HepG2 (cell line): ENCODE measurements around the gene NADK2. TPM values are rescaled to one million over a fixed set of nuclear protein-coding genes. Genes with fewer than 3 reads are reported as not detected.

Experiments
- ATAC-seq: fragments of 200-7000 bp; cut with Tn5 transposase; 3 replicates; pipeline ENCODE4 v1.9.1; 2020; ENCODE audit warnings: mild to moderate bottlenecking, moderate library complexity
- BruUV-seq: library from RNA; stranded (reverse); fragments of 400-500 nt; replicated peaks from 2 replicates; lab custom pipeline; 2021; lab: Mats Ljungman, UMichigan
- CTCF ChIA-PET: fragments of 300-600 bp; formaldehyde crosslinking; extraction: SDS; loops from one replicate; lab custom pipeline; 2021; ENCODE audit warnings: low total read pairs, inconsistent platforms, low intra/inter-chr PET ratio; lab: Yijun Ruan, JAX
- POLR2A ChIA-PET: fragments of 350-600 bp; sonication (Branson Sonifier 250); formaldehyde crosslinking; loops from one replicate; lab custom pipeline; 2020; ENCODE audit warnings: antibody characterized with exemption, inconsistent platforms; lab: Yijun Ruan, JAX
- DNase-seq: peaks from one replicate; pipeline ENCODE4 v3.0.0-alpha.2; 2015; ENCODE audit warnings: low spot score
- FAIRE-seq: peaks from 3 replicates; lab custom pipeline; 2011; peaks lifted over from hg19 to GRCh38; lab: Jason Lieb, UNC
- H2AFZ ChIP-seq: one replicate; pipeline ENCODE4 v1.6.1; 2011; ENCODE audit warnings: low read length, inconsistent platforms
- H3K27ac ChIP-seq: fragments of 300-600 bp; 3 replicates; pipeline ENCODE4 v1.8.0; 2011; ENCODE audit warnings: mixed run types, mild to moderate bottlenecking, mixed read lengths, low read length, inconsistent platforms; ENCODE audit not compliant: insufficient read depth; ENCODE audit errors: extremely low read length
- H3K27me3 ChIP-seq, 2 experiments: fragments of 200-600 bp in 1 of 2; 2 replicates in 1 of 2; 3 replicates in 1 of 2; pipeline versions ENCODE4 v1.6.0 to v1.8.0; 2011; ENCODE audit warnings: low read length in 2 of 2, mild to moderate bottlenecking in 2 of 2, moderate library complexity in 2 of 2, inconsistent platforms in 1 of 2; ENCODE audit not compliant: insufficient read depth in 2 of 2, control insufficient read depth in 1 of 2
- H3K36me3 ChIP-seq, 2 experiments: fragments of 200-600 bp in 1 of 2; replicated peaks in 1 of 2; 2 replicates in 1 of 2; 3 replicates in 1 of 2; pipeline versions ENCODE4 v1.5.1 to v1.8.0; 2011; ENCODE audit warnings: low read length in 2 of 2, inconsistent platforms in 1 of 2; ENCODE audit not compliant: insufficient read depth in 2 of 2, control insufficient read depth in 1 of 2
- H3K4me1 ChIP-seq: 2 replicates; pipeline ENCODE4 v1.5.1; 2012; ENCODE audit warnings: low read length, inconsistent platforms; ENCODE audit not compliant: insufficient read depth
- H3K4me2 ChIP-seq: 2 replicates; pipeline ENCODE4 v1.6.0; 2011; ENCODE audit warnings: low read depth, low read length, inconsistent platforms
- H3K4me3 ChIP-seq, 3 experiments: fragments of 200-600 bp in 1 of 3; sonication (generic), shearing (Covaris generic) in 1 of 3; replicated peaks in 1 of 3; 2 replicates each; pipeline ENCODE4 v1.5.1; 2011 to 2016; ENCODE audit warnings: low read length in 3 of 3, inconsistent platforms in 2 of 3, low read depth in 2 of 3, mild to moderate bottlenecking in 2 of 3, control low read depth in 1 of 3, mixed read lengths in 1 of 3; ENCODE audit not compliant: insufficient read depth in 1 of 3
- H3K79me2 ChIP-seq: one replicate; pipeline ENCODE4 v1.6.1; 2011; ENCODE audit warnings: low read length, inconsistent platforms; ENCODE audit not compliant: insufficient read depth
- H3K9ac ChIP-seq: 2 replicates; pipeline ENCODE4 v1.6.0; 2011; ENCODE audit warnings: mild to moderate bottlenecking, low read depth, low read length, inconsistent platforms; ENCODE audit not compliant: insufficient read depth
- H3K9me3 ChIP-seq: 2 replicates; pipeline ENCODE4 v1.5.1; 2012; ENCODE audit warnings: mild to moderate bottlenecking, low read length
- H4K20me1 ChIP-seq: 2 replicates; pipeline ENCODE4 v1.6.0; 2011; ENCODE audit warnings: inconsistent platforms, mild to moderate bottlenecking, low read length, moderate library complexity; ENCODE audit not compliant: insufficient read depth
- ETV6 ChIP-seq: sonication (generic); formaldehyde crosslinking; conservative IDR thresholded peaks from 2 replicates; pipeline ENCODE4 v1.4.0; 2020; ENCODE audit warnings: missing genetic modification reagents
- GATAD1 ChIP-seq: IDR thresholded peaks from 2 replicates; pipeline ENCODE4 v1.6.1; 2016; ENCODE audit warnings: missing genetic modification reagents, missing compliant biosample characterization
- HMG20A ChIP-seq: IDR thresholded peaks from 2 replicates; pipeline ENCODE4 v1.6.1; 2016; ENCODE audit warnings: borderline replicate concordance
- NR0B2 ChIP-seq: sonication (generic); formaldehyde crosslinking; IDR thresholded peaks from 2 replicates; pipeline ENCODE4 v1.4.0; 2020; ENCODE audit warnings: mild to moderate bottlenecking, missing genetic modification reagents
- PRDM10 ChIP-seq: sonication (generic); formaldehyde crosslinking; IDR thresholded peaks from 2 replicates; pipeline ENCODE4 v1.4.0; 2020; ENCODE audit warnings: low read depth, missing genetic modification reagents
- ZFP36L2 ChIP-seq: sonication (generic); formaldehyde crosslinking; IDR thresholded peaks from 2 replicates; pipeline ENCODE4 v1.4.0; 2020; ENCODE audit warnings: missing genetic modification reagents
- ZNF496 ChIP-seq: sonication (generic); formaldehyde crosslinking; IDR thresholded peaks from 2 replicates; pipeline ENCODE4 v1.8.1; 2023; ENCODE audit warnings: mild to moderate bottlenecking, moderate library complexity, missing genetic modification reagents; ENCODE audit not compliant: insufficient replicate concordance
- ZNF546 ChIP-seq: sonication (generic); formaldehyde crosslinking; conservative IDR thresholded peaks from 2 replicates; pipeline ENCODE4 v1.8.1; 2023; ENCODE audit warnings: mild to moderate bottlenecking, missing genetic modification reagents
- ZNF737 ChIP-seq: sonication (generic); formaldehyde crosslinking; IDR thresholded peaks from 2 replicates; pipeline ENCODE4 v1.5.0; 2020; ENCODE audit warnings: missing genetic modification reagents, mild to moderate bottlenecking, borderline replicate concordance
- WGBS: methylation state at CpG from one replicate; pipeline ENCODE4 v1.1.6; 2017; ENCODE audit warnings: low lambda C conversion rate; 5-methylcytosine and 5-hydroxymethylcytosine counted together
- in situ Hi-C: cut with HindIII; loops from 2 replicates; pipeline ENCODE4 v1.10.0; 2017; ENCODE audit warnings: low pct_unique_long_range_greater_than_20kb; ENCODE audit not compliant: extremely low pct_ligation_motif_present
- intact Hi-C: fragments of 100-400 bp; cut with micrococcal nuclease; formaldehyde crosslinking; loops from one replicate; pipeline ENCODE4 v1.10.0; 2022; ENCODE audit not compliant: unreplicated experiment
- polyA plus RNA-seq, 8 experiments: library from polyadenylated mRNA; depleted of rRNA in 3 of 8; stranded (reverse) in 7 of 8; unstranded in 1 of 8; fragments of >200 nt; fragmentation: Illumina TruSeq in 4 of 8; extraction: Trizol in 4 of 8; gene quantifications; 2 replicates each; pipeline versions ENCODE4 v1.2.1 to v1.2.3, GENCODE V29; 2011 to 2016; ENCODE audit warnings: low read depth in 4 of 8, missing spikeins in 1 of 8, mixed read lengths in 1 of 8; ENCODE audit not compliant: insufficient read depth in 1 of 8
- total RNA-seq, 5 experiments: library from RNA; depleted of rRNA; stranded (reverse); fragments of >200 nt; fragmentation: Illumina TruSeq; extraction: Trizol; gene quantifications; 2 replicates each; pipeline ENCODE4 v1.2.3, GENCODE V29; 2016; ENCODE audit warnings: low read depth in 1 of 5
- TF ChIP-seq, protein P1 (sequence below), 2 experiments: fragments of 450-650 bp in 1 of 2; sonication (generic) in 1 of 2; formaldehyde crosslinking; IDR thresholded peaks; 2 replicates each; pipeline versions ENCODE4 v1.5.0 to v1.8.0; 2020 to 2022; ENCODE audit warnings: mild to moderate bottlenecking in 1 of 2, missing genetic modification reagents in 1 of 2

Gene NADK2
- total and polyA plus RNA-seq, 2 of the 13 experiments (the other 11 are each of a cell fraction or from before 2014, with no cell fraction given) = 13.9 to 71.4 TPM

DNA sequence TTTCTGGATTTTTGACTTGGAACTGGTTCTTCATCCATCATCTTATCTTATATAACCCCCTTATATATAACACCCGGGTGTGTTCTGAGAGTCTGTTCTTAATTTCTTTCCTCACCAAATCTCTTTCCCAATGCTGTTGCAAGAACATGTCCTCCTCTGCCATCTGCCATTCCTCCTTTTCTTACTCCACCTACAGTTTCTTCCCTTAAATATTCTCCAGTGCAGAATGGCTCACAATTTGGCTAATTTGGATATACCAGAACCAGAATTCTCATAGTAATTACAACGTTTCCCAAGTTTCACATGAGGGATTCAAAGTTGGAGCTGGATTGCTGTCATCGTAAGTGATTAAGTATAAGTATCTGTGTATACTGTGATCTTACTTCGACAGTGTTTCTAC lies 61.8 kb downstream of the NADK2 start:
- H3K9me3 ChIP-seq = no peaks in the 10 kb centered on the region
- peak overlapping the region; percentile 60 for H3K4me2 ChIP-seq
- no peak overlapping the region for H2AFZ ChIP-seq
- H3K79me2 ChIP-seq = no peaks in the 10 kb centered on the region
- peaks cover 47% of the 10 kb centered on the region for H3K4me1 ChIP-seq
- no peaks in the 10 kb centered on the region for H4K20me1 ChIP-seq
- BruUV-seq = no TSS peak
- no peak for FAIRE-seq
- H3K36me3 ChIP-seq = peaks cover under 1 to 19% of the 10 kb centered on the region in 2 experiments; a peak in 4 of 5 replicates
- no peak for TF ChIP-seq ZFP36L2 (CRISPR knock-in tag)
- no peak for TF ChIP-seq ZNF737
- TF ChIP-seq, protein P1, sequence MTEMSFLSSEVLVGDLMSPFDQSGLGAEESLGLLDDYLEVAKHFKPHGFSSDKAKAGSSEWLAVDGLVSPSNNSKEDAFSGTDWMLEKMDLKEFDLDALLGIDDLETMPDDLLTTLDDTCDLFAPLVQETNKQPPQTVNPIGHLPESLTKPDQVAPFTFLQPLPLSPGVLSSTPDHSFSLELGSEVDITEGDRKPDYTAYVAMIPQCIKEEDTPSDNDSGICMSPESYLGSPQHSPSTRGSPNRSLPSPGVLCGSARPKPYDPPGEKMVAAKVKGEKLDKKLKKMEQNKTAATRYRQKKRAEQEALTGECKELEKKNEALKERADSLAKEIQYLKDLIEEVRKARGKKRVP (CRISPR knock-in tag; IDR thresholded peaks at IDR 0.05) = no peak
- TF ChIP-seq ETV6 = no peak
- no peak for TF ChIP-seq GATAD1
- intact Hi-C loops (loop anchor here (1.0 to 5.0 kb wide), 5 partner anchors 27 to 511 kb away; no protein-coding TSS in a partner anchor), in situ Hi-C loops (no loop called here)
- peak overlapping the region; percentile 80 for H3K27ac ChIP-seq
- ChIA-PET POLR2A (interaction anchor here (0.9 to 3.6 kb wide), 4 partner anchors 27 to 61 kb away, joined by 3 to 34 read pairs (median 10); partner anchors contain the start of gene NADK2), CTCF (no interaction called here)
- ATAC-seq = peak; percentile 14; the same call in 2 of the 3 replicates
- no peaks in the 10 kb centered on the region for H3K27me3 ChIP-seq
- 22% methylated on average over 4 of the region's 4 CpGs for WGBS
- no peak for DNase-seq
- peak overlapping the region in 2 of 3 experiments; percentile 21 to 25; a peak in 2 of 6 replicates for H3K4me3 ChIP-seq
- no peak overlapping the region; the same call in 1 of the 2 replicates for H3K9ac ChIP-seq

DNA sequence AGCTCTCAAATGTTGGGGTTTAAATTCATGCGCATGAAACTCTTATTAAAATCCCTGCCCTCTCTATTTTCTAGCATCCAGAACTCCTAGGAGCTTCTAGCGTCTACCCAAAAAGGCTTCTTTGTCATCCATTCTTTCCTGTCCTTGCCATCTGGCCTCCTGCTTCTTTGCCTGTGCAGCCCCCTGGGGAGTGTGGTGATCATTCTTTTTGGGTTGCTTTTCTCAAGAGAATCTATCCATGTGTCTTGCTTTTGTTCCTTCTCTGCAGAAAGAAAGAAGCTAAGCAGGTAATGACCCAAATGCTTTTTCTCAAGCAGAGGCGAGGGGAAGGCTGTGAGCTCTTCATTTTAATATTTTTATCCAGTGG lies 63.2 kb downstream of the NADK2 start:
- intact Hi-C loops = loop anchor here (1.0 to 2.0 kb wide), 3 partner anchors 127 to 512 kb away; no protein-coding TSS in a partner anchor
- Histone ChIP-seq H3K9ac (no peak overlapping the region), H3K9me3 (no peaks in the 10 kb centered on the region), H3K4me2 (no peak overlapping the region), H3K4me3 (no peak overlapping the region), H3K36me3 (peaks cover 7 to 33% of the 10 kb centered on the region in 2 experiments), H3K79me2 (no peaks in the 10 kb centered on the region), H3K27ac (peak overlapping the region; percentile 23), H4K20me1 (no peaks in the 10 kb centered on the region), H2AFZ (no peak overlapping the region), H3K4me1 (peaks cover 55% of the 10 kb centered on the region), H3K27me3 (no peaks in the 10 kb centered on the region)
- no TSS peak for BruUV-seq
- CTCF ChIA-PET = interaction anchor here (1.5 to 2.6 kb wide), 2 partner anchors 127 to 514 kb away, joined by 4 to 10 read pairs; no protein-coding TSS in a partner anchor
- no peak for FAIRE-seq
- POLR2A ChIA-PET = interaction anchor here (1.0 to 1.6 kb wide), 4 partner anchors 18 to 63 kb away, joined by 3 to 19 read pairs (median 4); partner anchors contain the start of gene NADK2
- 100% methylated on average over 3 of the region's 3 CpGs for WGBS
- DNase-seq = no peak
- no peak for ATAC-seq
- in situ Hi-C loops = no loop called here
- no peak for TF ChIP-seq HMG20A
- no peak for TF ChIP-seq NR0B2
- no peak for TF ChIP-seq PRDM10 (CRISPR knock-in tag)
- no peak for TF ChIP-seq ZNF546 (CRISPR knock-in tag)
- no peak for TF ChIP-seq ZNF496 (CRISPR knock-in tag)
